IPS-NIHi7 (cell line): Measurements from ENCODE around the gene CCDC51.

Experiments
- DNase-seq: peaks from one replicate; pipeline ENCODE4 v3.0.0; 2012; ENCODE audit warnings: mixed read lengths; ENCODE audit errors: extremely low spot score

CCDC51 gene

DNA sequence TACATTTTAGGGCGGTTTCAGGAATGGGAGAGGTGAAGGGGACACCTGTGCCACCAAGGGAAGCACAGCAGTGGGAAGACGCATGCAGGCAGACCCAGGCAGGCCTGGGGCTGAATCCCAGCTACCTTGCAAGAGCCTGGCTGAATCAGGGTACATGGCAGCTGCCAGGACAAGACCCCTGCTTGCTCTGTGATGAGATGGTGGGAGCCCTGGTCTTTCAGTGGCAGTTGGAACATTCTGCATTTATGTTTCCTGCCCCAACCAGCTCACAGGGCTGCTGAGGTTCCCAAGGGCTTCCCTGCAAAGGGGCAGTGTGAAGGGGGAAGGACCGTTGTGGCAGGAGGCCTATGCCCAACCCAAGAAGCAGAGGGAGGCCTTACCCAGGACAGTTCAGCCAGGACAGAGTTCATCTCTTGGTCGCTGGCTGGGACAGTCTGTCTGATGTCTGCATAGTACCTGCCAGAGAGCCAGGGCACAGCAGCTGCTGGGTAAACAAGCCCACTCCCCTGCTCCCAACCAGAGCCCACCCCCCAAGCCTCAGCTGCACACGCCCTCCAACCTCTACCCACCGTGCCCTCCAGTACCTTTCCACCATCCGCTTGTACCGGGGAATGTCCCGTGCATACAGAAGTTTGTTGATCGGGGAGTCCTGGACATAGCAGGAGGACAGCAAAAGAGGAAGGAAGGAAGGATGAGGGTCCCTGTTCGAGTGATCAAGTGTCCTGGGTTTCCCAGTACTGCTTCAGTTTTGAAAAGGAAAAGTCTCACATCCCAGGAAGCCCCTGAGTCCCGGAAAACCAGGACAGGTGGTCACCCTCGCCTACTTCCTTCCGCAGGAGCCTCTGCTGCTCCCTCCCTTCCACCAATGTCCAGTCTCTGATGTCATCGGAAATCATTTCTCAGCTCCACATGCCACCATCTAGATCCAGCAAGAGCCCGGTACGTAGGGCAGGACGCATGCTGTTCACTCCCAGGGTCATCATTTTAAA, 33.2 kb downstream of the CCDC51 start:
- no peak for DNase-seq

GRCh38 chr3:48405971-48406370, 33.9 kb downstream of the CCDC51 start:
- DNase-seq, result no peak

GRCh38 chr3:48405343-48405881, 34.5 kb downstream of the CCDC51 start:
- no peak for DNase-seq

GRCh38 chr3:48404440-48405342, 35.2 kb downstream of the CCDC51 start:
- no peak for DNase-seq

- no peak for DNase-seq
Measured at GRCh38 chr3:48403533-48404439, 36.1 kb downstream of the CCDC51 start.

DNA sequence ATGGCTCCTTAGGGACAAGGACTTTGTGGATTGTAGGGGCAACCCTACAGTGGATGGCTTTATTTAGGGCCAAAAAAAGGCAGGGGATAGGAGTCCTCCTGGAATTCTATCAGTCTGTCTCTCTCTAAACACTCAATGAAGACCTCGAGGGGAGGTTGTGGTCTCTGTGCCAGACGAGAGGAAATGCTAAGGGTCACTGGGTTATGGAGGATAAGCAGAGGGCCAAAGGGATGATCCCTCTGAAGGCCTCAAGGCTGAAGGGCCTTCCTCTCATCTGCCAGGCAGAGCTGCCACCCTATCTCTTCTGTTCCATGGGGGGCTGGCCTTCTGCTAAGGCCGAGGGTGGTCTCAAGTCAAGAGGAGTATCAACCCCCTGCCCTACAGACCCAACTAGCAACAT, 37.0 kb downstream of the CCDC51 start:
- no peak for DNase-seq

GRCh38 chr3:48402281-48402732, 37.6 kb downstream of the CCDC51 start:
- DNase-seq, result no peak

DNA sequence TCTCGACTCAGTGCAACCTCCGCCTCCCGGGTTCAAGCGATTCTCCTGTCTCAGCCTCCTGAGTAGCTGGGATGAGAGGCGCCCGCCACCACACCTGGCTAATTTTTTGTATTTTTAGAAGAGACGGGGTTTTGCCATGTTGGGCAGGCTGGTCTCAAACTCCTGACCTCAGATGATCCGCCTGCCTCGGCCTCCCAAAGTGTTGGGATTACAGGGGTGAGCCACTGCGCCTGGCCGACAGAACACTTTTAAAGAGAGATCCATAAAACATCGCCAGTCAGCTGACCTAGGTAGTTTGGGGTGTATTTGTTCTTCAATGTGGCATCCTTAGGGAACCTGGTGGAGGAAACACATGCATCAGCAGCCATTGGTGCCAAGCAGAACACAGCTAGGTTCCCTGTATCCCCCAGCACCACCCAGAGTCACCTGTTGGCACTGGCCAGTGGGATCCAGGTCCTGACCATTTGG, 38.5 kb downstream of the CCDC51 start:
- DNase-seq, result peak; percentile 13

- peak; percentile 89 for DNase-seq
Measured at GRCh38 chr3:48400824-48401433, 39.0 kb downstream of the CCDC51 start.

DNA sequence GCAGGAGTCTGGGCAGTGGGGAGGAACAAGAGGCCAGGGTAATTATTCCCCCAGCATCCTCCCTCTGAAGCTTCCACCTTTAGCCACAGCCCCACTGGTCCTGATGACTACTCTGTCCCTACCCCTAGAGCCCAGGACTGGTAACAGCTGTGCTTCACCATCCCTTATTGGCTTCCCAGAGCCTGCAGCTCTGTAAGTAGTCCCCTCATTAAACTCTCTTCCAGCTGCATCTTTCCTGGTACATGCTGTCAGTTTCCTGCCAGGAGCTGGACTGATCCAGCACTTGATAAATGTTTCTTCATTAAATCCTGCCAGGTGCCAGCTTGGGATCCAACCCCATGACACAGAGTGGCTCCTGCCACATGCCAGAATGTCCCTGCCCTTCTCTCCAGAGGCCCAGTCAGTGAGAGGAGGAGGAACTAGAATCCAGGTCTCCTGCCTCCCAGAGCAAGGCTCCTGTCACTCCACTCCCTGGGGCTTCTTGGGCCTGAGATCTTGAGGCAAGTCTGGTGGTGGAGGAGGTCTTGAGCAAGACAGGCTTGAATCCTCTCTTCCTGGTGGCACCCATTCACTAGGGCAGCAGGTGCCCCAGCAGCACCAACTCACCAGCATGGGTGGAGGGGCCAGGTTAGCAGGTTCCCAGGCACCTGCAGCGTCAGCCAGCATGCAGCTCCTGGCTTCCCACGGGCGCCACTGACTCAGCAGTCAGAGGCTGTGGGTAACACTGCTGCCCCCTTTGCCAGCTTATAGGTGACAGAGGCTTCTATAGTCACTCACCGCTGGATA, 40.3 kb downstream of the CCDC51 start:
- peak; percentile 13 for DNase-seq

DNA sequence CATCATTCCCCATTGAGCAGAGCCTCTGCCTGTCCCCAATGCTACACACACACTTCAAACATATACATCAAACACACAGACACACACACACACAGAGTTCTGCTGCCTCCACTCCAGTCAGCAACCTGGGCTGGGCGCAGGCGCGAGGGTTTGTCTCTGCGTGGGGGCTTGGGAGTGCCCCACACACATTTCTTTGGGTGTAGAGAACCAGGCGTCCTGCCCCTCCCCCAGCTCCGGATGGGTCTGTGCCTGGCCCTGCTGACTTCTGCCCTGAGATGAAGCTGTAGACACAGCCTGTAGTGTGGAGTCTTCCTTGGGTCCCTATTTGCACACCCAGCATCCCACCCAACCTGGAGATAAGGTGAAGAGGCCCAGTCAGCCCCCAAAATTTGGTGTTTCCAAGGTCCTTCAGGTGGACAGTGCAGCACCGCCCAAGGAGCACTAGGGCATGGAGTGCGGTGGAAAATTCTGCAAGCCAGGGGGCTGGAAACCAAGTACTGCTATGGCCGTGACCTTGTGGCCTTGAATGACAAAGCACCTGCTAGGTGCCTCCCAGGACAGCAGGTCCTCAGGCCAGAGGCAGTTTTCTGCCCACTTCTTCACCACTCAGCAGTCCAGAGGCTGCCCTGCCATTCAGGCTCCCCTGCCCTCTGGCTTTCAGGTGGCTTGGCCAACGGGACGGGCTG, 41.1 kb downstream of the CCDC51 start:
- peak; percentile 24 for DNase-seq

GRCh38 chr3:48397767-48398681, 41.9 kb downstream of the CCDC51 start:
- DNase-seq, result peak; percentile 10

GRCh38 chr3:48395714-48396113, 44.2 kb downstream of the CCDC51 start:
- no peak for DNase-seq

DNA sequence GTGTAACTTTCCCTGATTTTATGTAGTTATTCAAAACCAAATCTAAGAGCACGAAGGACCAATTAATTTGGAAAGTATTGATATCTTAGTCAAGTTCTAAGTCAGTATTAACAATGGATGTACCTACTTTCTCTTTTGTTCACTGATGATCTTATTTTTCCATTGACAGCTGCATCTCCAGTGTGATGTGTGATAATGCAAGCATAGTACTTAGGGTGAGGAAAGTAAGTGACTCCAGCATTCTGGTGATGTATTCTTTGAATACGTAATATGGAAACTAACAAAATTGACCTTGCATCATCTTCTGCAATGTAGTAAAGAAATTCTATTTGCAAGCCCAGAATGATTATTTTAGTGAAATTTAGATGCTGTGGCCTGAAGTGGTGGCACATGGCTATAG, 45.5 kb downstream of the CCDC51 start:
- no peak for DNase-seq

GRCh38 chr3:48388966-48389365, 51.0 kb downstream of the CCDC51 start:
- DNase-seq, result no peak

DNA sequence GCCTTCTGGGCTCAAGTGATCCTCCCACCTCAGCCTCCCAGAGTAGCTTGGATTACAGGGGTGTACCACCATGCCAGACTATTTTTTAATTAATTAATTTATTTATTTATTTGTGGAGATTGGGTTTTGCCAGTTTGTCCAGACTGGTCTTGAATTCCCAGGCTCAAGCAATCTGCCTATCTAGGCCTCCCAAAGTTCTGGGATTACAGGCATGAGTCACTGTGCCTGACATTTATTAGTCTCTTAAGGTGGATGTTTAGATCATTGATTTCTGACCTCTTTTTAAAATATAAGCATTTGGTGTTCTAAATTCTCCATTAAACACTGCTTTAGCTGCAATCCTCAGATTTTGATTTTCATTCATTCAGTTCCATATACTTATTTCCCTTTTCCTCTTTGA, 52.3 kb downstream of the CCDC51 start:
- no peak for DNase-seq
